Measurements from ENCODE around the gene CC2D1A.

Gene CC2D1A

GRCh38 chr19:13942023-13942684 lies 36.2 kb downstream of the CC2D1A start:
- no peak for DNase-seq

- no peak for DNase-seq
These were observed 40.4 kb downstream of the CC2D1A start for GRCh38 chr19:13946414-13946813.

- DNase-seq = no peak
These were observed 45.0 kb downstream of the CC2D1A start for GRCh38 chr19:13951043-13951442.

GRCh38 chr19:13951799-13952153 lies 45.8 kb downstream of the CC2D1A start:
- no peak for DNase-seq

- DNase-seq = peak; percentile 98
These were observed 46.3 kb downstream of the CC2D1A start, which contains the start of gene DCAF15 for GRCh38 chr19:13952154-13952930. DCAF15 (plus strand) TSS chr19:13952509; CDS start chr19:13952513, 4 bp downstream.

GRCh38 chr19:13952931-13953531 lies 47.0 kb downstream of the CC2D1A start:
- no peak for DNase-seq

- DNase-seq = no peak
These were observed 48.2 kb downstream of the CC2D1A start for GRCh38 chr19:13954185-13954584.

GRCh38 chr19:13955662-13956364 lies 49.8 kb downstream of the CC2D1A start:
- no peak for DNase-seq

GRCh38 chr19:13956365-13956744 lies 50.4 kb downstream of the CC2D1A start:
- no peak for DNase-seq

- no peak for DNase-seq
These were observed 51.0 kb downstream of the CC2D1A start for GRCh38 chr19:13957051-13957450.

- no peak for DNase-seq
These were observed 52.0 kb downstream of the CC2D1A start for GRCh38 chr19:13958043-13958442.

GRCh38 chr19:13959141-13959961 lies 53.4 kb downstream of the CC2D1A start:
- DNase-seq = no peak

- no peak for DNase-seq
These were observed 54.2 kb downstream of the CC2D1A start for GRCh38 chr19:13959962-13960862.

- no peak for DNase-seq
These were observed 55.1 kb downstream of the CC2D1A start for GRCh38 chr19:13960863-13961784.

GRCh38 chr19:13961826-13962698 lies 56.1 kb downstream of the CC2D1A start:
- no peak for DNase-seq

- DNase-seq = no peak
These were observed 57.0 kb downstream of the CC2D1A start for GRCh38 chr19:13962699-13963602.

- no peak for DNase-seq
These were observed 57.7 kb downstream of the CC2D1A start for GRCh38 chr19:13963603-13964105.

GRCh38 chr19:13964776-13965175 lies 58.8 kb downstream of the CC2D1A start:
- DNase-seq = no peak
